HepG2 (cell line): ENCODE measurements around the gene RAPGEF5.

ENCODE experiments used
- ASH2L ChIP-seq: fragments of 300-600, 200-600 bp; sonication (generic); IDR thresholded peaks from 2 replicates; pipeline ENCODE4 v1.7.0; 2017; ENCODE audit warnings: low read depth, mild to moderate bottlenecking, moderate library complexity, mixed read lengths, low read length; ENCODE audit not compliant: insufficient read length
- CTCF ChIP-seq: sonication (generic); formaldehyde crosslinking; IDR thresholded peaks from 2 replicates; pipeline ENCODE4 v1.5.0; 2020; ENCODE audit warnings: mild to moderate bottlenecking, missing genetic modification reagents, moderate library complexity
- FOXP1 ChIP-seq, 2 experiments: fragments of 450-650 bp in 1 of 2; IDR thresholded peaks; 2 replicates each; pipeline ENCODE4 v1.6.1; 2017 to 2018; ENCODE audit warnings: antibody characterized with exemption in 1 of 2
- POLR2A ChIP-seq, 2 experiments: IDR thresholded peaks; 2 replicates each; pipeline ENCODE4 v1.6.1; 2011; ENCODE audit warnings: low read depth in 2 of 2, low read length in 2 of 2, mild to moderate bottlenecking in 1 of 2, moderate library complexity in 1 of 2; ENCODE audit not compliant: insufficient read depth in 1 of 2
- SP1 ChIP-seq, 2 experiments: fragments of 450-650 bp in 1 of 2; sonication (generic) in 1 of 2; formaldehyde crosslinking in 1 of 2; IDR thresholded peaks; 2 replicates each; pipeline versions ENCODE4 v1.4.0 to v1.6.1; 2016 to 2020; ENCODE audit warnings: missing genetic modification reagents in 1 of 2
- TCF12 ChIP-seq, 2 experiments: fragments of 450-650 bp in 1 of 2; sonication (generic) in 1 of 2; formaldehyde crosslinking in 1 of 2; IDR thresholded peaks; 2 replicates each; pipeline versions ENCODE4 v1.6.1 to v1.8.0; 2017 to 2022; ENCODE audit warnings: antibody characterized with exemption in 1 of 2, mild to moderate bottlenecking in 1 of 2, missing genetic modification reagents in 1 of 2, moderate library complexity in 1 of 2
- ZNF138 ChIP-seq: sonication (generic); formaldehyde crosslinking; IDR thresholded peaks from 2 replicates; pipeline ENCODE4 v1.5.0; 2020; ENCODE audit warnings: mild to moderate bottlenecking, low read depth, missing genetic modification reagents
- ZNF260 ChIP-seq: sonication (generic); formaldehyde crosslinking; IDR thresholded peaks from 2 replicates; pipeline ENCODE4 v1.4.0; 2020; ENCODE audit warnings: missing genetic modification reagents, low read depth, mild to moderate bottlenecking, borderline replicate concordance

- TF ChIP-seq CTCF (no peak), POLR2A (IDR thresholded peaks at IDR 0.05; ENCODE audit: insufficient read depth in 1 of 2, low read depth in 2 of 2, low read length in 2 of 2) (no peak), FOXP1 (IDR thresholded peaks at IDR 0.05) (no peak), FOXP1 (CRISPR knock-in tag; IDR thresholded peaks at IDR 0.05) (no peak), ZNF138 (CRISPR knock-in tag) (no peak), TCF12 (IDR thresholded peaks at IDR 0.05) (no peak), TCF12 (CRISPR knock-in tag; IDR thresholded peaks at IDR 0.05) (no peak), SP1 (IDR thresholded peaks at IDR 0.05) (no peak), SP1 (CRISPR knock-in tag; IDR thresholded peaks at IDR 0.05) (no peak), ZNF260 (CRISPR knock-in tag) (no peak), ASH2L (no peak)
Observed at GRCh38 chr7:22138106-22138505, 218.8 kb downstream of the RAPGEF5 start.
